Breast epithelium (tissue), 3 donors: ENCODE data around the gene SUV39H2.

Experiments
- CTCF ChIP-seq, 3 donors: fragments of 450-650 bp; IDR thresholded peaks; one replicate each; pipeline ENCODE4 v1.5.1; 2016 to 2017; ENCODE audit warnings: antibody characterized with exemption in 3 of 3, mild to moderate bottlenecking in 3 of 3, moderate library complexity in 3 of 3
- POLR2A ChIP-seq: fragments of 450-650 bp; IDR thresholded peaks from one replicate; pipeline ENCODE4 v1.6.1; 2016; ENCODE audit warnings: antibody characterized with exemption, mild to moderate bottlenecking, moderate library complexity

DNA sequence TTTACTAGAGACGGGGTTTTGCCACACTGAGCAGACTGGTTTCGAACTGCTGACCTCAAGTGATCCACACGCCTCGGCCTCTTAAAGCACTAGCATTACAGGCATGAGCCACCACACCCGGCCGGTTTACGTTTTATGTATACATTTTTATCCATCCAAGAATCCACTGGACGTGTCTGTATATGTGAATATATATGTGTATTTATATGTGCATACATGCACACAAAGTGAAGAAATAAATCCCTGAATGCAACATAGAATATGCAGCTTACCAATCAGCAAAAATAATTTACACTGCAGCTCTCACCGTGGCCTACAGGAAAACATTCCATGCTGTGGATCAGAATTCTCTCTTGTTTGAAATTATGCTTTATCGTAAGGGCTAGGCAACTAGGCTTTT lies 51.9 kb downstream of the SUV39H2 start:
- no peak for TF ChIP-seq CTCF (IDR thresholded peaks at IDR 0.05)
- TF ChIP-seq POLR2A, result no peak
